K562 treated with DMSO at 1 percent for 12 hours (cell line): ENCODE results near the gene WARS2. TPM values are rescaled to one million over a fixed set of nuclear protein-coding genes. Genes with fewer than 3 reads are reported as not detected.

Experiments
- total RNA-seq: library from RNA; unstranded; fragments of 300-600 nt; gene quantifications from 2 replicates; pipeline ENCODE4 v1.2.3, GENCODE V29; 2022; ENCODE audit not compliant: insufficient read depth

WARS2 gene
- total RNA-seq, result 5.4 and 8.4 TPM in 2 replicates

GRCh38 chr1:119140177-119141019 is at the start of gene WARS2:
WARS2 (minus strand) TSS chr1:119140653; CDS start chr1:119140644, 9 bp downstream.

GRCh38 chr1:118988186-118989005 is 152.1 kb downstream of the WARS2 start, which contains the start of gene TBX15:
TBX15 (minus strand) TSS chr1:118988343; CDS start chr1:118987795, 548 bp downstream.

Other genes with a start within 250 kb of the WARS2 start
- gene TBX15, start 152.3 kb downstream of the WARS2 start, total RNA-seq, result 2.7 and 5.1 TPM in 2 replicates
- gene HAO2, start 228.1 kb upstream of the WARS2 start, total RNA-seq, result not detected in 2 replicates